GM18870 (cell line): Measurements from ENCODE around the gene LSM4.
"Not testable (repeated sequence)": the region's sequence is repeated elsewhere in the genome, so short reads cannot be mapped to it uniquely, and the experiment has no call there.

Experiments
- ATAC-seq: cut with Tn5 transposase; IDR thresholded peaks from one replicate; pipeline ENCODE4 v1.9.1; 2021; ENCODE audit warnings: moderate library complexity; ENCODE audit not compliant: unreplicated experiment

Gene LSM4

DNA sequence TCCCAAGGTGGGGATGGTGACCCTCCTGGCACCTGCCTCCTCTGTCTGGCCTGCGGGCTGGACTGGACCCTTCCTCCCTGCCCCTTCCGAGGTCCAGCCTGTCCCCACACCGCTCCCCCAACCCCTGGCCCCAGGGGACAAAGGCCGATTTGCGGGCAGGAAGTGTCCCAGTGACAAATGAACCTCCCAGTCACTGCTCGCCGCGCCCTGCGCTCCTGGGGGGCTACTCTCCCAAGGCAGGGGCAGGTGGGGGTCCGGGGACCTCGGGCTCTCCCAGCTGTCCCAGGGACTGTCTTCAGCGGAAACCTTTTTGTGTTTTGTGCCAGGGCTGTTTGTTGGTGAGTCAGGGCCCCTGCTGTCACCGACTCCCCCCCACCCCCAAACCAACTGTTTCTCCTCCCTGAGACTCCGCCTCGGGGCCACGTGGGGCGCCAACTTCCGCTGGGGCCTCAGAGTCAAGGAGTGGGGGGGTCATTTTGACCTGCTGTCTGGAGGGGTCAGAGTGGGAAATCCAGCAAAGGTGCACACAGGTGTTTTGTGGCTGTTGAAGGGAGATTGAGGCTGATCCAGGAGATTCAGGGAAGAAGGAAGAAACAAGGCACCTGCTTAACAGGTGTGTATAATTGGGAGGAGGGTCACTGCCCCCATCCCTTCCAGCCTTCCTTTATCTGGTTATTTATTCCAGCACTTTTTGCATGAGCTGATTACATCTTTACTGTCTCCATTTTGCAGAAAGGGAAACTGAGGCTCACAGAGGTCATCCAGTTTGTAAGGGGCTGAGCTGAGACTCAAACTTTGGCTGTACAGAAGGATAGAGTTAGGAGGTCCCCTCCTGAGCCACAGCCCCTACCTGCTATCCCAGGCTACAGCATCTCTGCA, 18.4 kb upstream of the LSM4 start:
- no peak for ATAC-seq

DNA sequence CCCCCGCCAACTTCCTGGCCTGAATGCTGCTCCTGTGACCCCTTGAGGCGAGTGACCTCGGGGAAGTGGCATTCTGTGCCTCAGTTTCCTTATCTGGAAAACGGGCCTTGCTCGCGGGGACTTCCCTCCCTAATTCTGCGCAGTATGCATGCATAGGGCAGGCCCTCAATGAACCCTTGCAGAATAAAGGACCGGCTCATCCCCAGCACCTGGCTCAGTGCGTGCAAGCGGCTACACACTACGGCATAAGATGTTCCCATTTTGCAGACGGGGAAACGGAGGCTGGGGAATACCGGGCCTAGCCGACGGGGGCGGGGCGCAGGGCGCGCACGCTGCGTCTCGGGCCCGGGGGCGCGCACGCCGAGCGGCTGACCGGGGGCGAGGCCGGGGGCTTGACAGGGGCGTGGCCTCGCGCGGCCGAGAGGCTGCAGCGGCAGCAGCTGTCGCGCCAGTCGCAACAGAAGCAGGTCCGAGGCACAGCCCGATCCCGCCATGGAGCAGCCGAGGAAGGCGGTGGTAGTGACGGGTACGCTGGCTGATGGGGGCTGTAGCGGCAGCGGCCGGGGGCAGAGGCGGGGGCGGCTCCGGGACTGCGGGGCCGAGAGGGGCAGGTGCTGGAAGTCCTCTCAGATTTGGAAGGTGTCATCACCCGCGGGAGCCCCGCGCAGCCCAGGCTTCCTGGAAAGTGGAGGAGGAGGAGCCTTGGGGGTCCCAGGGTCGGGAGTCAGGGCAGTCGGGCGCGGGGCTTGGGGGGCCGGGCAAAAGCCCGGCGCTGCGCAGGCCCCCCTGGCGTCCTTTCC, 17.5 kb upstream of the LSM4 start, which contains the start of gene PGPEP1:
Gene PGPEP1, plus strand, starts transcription at position 409 of the 800 bp plus-strand sequence. Its CDS starts 84 bp downstream, at position 493.
- ATAC-seq, result no peak

DNA sequence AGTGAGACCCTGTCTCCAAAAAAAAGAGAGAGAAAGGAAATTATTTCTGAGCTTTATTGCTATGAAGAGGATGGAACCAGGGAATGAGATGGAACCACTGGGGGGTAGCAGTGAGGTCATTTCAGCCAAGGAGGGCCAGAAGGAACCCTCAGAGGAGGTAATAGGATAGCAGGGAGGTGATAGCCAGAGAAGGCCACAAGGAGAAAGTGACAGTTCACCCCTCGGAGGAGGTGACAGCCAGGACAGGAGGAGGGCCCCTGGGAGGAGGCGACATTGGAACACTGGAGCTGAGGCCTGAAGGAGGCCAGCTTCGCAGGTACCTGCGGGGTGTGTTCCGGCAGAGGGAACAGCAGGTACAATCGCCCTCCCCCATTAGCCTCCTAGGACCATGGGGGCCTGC, 16.8 kb upstream of the LSM4 start:
- ATAC-seq, result no peak

DNA sequence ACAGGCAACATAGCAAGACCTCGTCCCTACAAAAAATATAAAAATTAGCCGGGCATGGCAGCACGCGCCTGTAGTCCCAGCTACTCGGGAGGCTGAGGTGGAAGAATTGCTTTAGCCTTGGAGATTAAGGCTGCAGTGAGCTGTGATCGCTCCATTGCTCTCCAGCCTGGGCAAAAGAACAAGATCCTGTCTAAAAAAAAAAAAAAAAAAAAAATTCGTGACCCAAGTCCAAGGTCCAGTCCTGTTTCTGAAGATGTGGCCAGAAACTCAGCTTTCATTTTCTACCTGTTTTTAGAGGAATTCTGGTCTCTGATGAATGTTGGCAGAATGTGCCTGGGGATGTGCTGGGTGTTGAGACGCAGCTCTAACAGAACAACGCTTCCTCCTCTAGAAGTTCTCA, 15.7 kb upstream of the LSM4 start:
- ATAC-seq, result no peak

DNA sequence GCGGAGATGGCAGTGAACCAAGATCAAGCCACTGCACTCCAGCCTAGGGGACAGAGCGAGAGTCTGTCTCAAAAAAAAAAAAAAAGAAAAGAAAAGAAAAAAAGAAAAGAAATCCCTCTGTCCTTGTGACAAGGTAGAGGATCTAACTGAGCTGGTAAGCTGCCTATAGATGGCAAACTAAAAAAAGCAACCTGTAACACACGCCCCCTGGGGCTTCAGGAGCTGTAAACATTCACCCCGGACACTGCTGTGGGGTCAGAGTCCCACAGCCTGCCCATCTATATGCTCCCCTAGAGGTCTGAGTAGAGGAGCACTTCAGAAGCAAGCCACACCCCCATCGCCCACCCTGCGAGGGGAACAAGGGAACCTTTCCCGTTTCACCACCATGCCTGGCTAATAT, 13.2 kb upstream of the LSM4 start:
- ATAC-seq, result no peak

DNA sequence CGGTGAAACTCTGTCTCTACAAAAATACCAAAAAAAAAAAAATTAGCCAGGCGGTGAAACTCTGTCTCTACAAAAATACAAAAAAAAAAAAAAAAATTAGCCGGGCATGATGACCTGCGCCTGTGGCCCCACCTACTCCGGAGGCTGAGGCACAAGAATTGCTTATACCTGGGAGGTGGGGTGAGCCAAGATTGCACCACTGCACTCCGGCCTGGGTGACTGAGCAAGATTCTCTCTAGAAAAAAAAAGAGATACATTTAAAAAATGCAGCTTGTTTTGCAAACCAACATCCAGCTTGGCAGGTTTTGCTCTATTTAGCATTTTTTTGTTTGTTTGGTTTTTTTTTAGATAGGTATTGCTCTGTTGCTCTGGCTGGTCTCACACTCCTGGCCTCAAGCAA, 10.8 kb upstream of the LSM4 start:
- ATAC-seq, result no peak

DNA sequence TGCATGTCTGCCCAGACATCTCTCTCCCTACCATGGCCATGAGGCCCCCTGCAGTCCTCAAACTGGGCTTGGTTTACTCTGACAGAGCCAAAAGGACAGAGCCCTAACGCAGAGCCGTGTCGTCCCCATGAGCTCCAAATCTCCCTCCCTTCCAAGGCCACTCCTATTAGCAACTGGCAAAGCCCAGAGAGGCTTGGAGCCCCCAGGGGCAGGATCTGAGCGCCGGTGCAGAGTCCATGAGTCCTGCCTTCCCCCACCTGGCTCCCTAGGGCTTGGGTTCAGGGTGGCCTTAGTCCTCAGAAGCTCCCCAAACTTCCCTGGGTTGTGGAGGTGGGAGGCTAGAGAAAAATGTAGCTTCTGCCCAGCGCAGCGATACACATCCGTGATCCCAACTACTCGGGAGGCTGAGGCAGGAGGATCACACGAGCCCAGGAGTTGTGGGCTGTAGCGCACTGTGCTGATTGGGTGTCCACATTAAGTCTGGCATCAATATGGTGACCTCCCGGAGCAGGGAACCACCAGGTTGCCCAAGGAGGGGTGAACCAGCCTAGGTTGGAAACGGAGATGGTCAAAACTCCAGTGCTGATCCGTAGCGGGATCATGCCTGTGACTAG, 10.1 kb upstream of the LSM4 start:
- no peak for ATAC-seq

DNA sequence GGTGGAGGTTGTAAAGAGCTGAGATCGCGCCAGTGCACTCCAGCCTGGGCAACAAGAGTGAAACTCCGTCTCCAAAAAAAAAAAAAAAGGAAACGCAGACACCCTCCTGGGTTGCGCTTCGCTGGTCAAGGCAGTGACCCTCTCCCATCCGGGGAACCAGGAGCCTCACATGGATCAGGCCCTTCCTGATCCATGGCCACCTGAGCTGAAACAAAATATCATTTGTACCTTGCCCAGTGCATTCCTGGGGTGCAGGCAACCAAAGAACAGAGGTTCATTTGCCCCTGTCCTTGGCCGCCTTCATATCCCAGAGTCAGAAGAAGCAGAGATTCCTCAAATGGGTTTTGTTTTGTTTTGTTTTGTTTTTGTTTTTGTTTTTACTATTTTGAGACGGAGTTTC, 8.0 kb upstream of the LSM4 start:
- ATAC-seq, result no peak

DNA sequence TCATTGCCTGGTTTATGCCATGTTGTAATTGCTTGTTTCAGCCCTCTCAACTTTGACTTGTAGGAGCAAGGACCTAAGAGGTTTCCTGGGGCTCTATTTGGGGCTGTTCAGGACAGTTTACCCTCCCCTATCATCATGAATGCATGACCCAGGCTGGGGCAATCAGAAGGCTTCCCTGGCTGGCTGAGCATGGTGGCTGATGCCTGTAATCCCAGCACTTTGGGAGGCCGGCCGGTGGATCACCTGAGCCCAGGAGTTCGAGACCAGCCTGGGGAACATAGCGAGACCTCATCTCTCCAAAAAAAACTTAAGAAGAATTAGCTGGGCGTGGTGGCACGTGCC, 6.1 kb upstream of the LSM4 start:
- ATAC-seq, result no peak

DNA sequence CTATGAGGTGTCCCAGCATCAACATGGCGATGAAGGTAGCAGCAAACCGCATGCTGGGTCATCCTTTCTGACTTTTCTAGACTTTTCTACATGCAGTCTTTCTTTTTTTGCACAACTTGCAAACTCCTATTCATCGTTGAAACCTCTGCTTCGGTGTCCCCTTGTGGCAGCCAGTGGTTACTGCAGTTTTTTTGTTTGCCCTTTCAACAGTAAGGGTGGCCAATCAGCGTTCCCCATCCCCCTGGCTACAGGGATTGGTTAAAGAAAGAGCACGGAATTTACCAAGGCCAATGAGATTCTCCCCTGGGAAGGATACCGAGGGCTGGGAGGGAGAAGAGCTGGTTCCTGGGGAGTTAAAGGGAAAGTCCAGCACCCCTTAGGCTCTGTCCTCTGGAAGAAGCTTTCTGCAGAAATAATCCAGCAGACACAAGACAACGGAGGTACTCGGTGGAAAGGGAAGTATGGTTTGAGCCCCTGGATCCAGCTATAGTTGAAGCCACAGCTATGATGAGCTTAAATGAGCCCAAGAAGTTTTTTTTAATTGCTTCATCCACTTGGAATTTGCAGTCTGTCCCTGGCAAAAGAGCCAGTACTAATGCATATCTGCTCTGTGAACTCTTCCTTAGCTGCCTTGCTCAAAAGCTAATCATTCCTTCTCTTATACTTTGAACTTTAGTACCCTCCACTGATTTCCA, 5.6 kb upstream of the LSM4 start:
- peak; percentile 81 for ATAC-seq

DNA sequence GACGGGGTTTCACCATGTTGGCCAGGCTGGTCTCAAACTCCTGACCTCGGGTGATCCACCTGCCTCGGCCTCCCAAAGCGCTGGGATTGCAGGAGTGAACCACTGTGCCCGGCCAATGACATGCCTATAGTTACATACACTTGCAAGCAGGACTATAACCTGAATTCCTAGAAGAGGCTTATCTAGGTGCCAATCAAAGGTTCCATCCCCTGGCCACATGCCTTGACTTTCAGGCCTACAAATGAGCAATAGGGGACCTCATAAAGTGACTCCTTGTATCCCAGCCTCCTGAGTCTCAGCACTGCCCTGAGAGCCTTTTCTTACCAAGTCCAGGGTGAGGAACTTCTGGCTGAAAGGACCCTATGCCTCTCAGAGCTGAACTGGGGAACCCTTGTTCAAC, 3.9 kb upstream of the LSM4 start:
- ATAC-seq, result no peak

DNA sequence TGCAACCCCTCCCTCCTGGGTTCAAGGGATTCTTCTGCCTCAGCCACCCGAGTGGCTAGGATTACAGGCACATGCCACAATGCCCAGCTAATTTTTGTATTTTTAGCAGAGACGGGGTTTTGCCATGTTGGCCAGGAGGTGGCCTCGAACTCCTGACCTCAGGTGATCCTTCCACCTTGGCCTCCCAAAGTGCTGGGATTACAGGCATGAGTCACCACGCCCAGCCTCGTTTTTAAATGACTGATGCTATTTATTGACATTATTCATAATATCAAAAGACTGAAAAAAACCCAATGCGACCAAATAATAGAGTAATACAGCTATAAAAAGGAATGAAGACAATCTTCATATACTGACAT, 1.5 kb upstream of the LSM4 start:
- not testable (repeated sequence) for ATAC-seq

DNA sequence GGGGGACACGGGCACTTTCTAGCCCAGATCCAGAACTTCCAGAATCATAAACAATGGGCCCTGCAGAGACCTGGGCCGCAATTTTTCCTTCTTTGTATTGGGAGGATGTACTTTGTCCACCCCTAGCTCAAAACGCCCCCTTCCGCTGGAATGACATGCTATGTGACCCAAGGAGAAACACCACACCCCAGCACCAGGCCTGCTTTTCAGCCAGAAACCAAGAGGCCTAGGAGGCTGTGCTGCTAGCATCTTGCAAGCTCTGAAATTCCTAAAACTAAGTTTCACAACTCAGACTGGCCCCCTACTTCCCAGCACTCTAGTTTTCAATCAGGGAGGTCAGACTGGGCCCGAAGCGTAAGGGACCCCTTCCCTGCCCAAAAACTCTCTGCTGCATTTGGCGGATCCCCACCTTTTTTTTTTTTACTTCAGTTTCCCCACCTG, 538 bp downstream of the LSM4 start:
- no peak for ATAC-seq

DNA sequence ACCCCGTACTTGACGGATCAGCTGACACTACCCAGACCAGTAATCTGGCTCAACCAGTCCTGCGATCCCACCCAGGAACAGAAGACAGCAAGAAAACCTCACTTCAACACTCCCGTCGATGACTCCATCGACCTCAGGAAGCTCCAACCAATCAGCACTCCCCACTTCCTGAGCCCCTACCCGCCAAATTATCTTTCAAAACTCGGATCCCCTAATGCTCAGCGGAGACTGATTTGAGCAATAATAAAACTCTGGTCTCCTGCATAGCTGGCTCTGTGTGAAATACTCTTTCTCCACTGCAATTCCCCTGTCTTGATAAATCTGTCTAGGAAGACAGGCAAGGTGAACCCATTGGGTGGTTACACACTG, 1.2 kb downstream of the LSM4 start:
- no peak for ATAC-seq

DNA sequence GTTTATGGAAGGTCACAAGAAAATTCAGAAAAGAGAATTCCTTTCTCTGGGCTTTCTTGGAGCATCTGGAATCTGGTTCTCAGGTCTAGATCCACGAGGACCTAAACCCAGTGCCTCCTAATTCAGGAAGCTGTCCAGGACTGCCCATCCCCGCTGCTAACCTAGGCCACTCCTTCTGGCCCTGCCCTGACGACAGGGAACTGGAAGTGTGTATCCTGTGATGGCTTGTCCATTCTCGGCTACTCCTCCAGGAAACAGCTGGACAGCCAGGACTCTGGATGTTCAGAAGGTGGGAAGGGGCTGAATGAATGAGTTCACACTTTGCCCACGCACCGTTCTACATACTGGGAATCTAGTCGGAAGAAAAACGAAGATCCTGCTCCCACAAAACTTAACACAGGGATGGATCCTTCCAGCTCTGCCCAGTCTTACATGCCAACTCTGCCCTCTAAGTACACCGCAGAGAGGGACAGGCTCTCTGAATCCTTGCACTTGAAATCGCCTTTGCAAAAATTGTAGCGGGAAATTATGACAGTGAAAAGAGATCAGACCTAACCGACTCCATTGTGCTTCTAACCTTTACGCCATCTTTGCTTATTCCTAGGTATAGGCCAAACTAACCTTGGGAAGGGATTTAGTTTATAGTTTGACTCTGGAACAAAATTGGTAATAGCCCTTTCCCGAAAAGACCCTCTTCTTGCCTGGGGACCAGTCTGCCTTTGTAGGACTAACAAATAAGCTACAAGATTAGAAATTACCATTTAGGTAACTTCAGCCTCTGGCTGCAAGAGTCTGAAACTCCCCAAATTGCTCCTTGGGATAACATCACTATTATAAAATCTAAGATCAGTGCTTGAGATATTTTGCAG, 1.8 kb downstream of the LSM4 start:
- ATAC-seq, result no peak

DNA sequence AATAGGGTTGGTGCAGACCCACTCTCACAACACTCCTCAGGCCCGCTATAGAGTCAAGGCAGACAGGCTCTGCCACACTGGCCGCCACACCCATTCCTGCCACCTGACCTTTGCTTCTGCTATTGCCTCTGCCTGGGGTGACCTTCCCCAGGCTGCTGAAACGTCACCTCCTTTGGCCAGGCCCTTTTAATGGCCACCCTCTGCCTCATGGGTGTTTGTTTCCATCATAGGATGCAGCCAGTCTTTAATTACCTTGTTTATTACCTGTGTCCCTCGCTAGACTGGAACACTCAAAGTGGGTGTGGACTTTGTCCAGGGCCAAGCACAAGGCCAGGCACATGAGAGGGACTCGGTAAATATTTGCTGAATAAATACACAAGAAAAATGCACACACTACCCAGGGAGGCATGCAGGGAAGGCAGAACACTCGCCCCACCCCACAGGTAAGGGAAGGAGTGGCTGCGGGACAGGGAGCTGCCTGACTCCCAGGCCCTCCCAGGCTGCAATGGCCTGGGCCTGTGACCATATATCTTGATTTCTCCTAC, 3.2 kb downstream of the LSM4 start:
- ATAC-seq, result no peak

DNA sequence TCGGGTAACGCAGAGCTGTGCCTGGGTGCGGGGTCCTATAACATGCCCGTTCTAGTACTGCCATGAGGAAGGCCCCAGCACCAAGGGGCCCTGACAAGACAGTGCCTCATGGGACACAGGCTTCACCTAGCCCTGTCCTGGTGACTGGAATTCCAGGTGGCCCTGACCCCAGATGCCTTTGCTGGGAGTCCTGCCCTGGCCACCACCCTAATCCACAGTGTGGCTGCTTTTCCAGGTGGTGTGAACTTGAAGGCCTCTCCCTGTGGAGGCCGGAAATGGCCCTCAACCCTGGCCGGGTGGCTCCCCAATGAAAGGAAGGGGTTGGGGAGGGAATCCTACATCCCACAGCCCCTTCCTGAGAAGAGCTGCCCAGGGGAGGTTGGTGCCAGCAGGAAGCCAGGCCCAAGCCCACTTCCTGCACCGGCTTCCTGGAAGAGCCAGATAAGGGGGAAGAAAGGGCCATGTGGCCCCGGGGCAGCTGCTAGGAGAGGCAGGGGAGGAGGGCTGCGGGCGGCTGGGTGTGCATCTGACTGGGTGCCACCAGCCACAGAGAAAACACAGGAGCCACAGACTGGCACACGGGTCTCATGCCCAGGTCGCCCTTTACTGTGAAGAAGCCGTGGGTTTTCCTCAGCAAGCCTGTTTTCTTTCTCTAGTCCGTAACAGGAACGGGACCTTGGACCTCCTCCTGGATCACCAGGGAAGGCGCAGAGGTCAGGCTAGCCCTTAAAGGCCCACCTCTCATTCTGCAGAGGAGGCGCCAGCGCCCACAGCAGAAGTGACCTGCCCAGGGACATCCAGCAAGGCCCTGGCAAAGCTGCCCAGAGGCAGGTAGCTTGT, 4.7 kb downstream of the LSM4 start:
- no peak for ATAC-seq

DNA sequence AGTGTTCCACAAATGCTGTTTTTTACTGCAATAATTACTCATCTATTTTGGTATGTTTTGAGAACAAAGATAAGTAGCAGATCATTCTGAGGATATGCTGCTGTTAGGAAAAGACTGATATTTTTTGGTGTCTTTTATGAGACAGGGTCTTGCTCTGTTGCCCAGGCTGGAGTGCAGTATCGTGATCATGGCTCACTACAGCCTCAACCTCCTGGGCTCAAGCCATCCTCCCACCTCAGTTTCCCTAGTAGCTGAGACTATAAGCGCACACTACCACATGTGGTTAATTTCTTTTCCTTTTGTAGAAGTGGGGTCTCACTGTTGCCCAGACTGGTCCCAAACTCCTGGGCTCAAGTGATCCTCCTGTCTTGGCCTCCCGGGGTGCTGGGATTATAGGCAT, 9.5 kb downstream of the LSM4 start:
- ATAC-seq, result no peak

DNA sequence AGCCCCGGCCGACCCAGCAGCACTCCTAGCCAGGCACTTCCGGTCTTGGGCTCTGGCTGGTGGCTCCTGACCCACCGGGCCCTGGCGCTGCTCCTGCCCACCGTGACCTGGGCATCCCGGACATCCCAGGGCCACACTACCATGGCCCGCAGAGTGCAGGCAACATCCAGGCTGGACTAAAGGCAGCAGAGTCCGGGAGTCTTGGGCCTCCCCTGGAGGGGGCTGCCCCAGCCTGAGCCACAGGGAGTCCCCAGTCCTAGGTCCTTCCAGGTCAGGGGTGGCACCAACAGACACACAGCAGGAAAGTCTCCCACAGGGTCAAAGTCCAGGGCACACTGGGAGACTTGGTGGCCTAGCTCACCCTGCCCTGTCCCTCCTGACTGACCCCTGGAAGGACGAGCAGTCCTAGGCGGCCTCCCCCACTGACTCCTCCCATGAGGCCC, 10.8 kb downstream of the LSM4 start:
- ATAC-seq, result no peak
